ENCODE measurements around the gene SLBP. TPM values are rescaled to one million over a fixed set of nuclear protein-coding genes. Genes with fewer than 3 reads are reported as not detected.
A peak's percentile ranks its signal among the peaks of the same experiment; 100 is the strongest.

SLBP gene
- total and polyA plus RNA-seq, 12 donors: 10.9 to 17.7 (median 12.8) TPM

- Histone ChIP-seq H3K9me3 (no peaks in the 10 kb centered on the region), H3K36me3 (no peaks in the 10 kb centered on the region), H3K4me3 (no peak overlapping the region), H3K27me3 (no peaks in the 10 kb centered on the region), H3K4me1 (no peaks in the 10 kb centered on the region), H3K27ac (no peak overlapping the region)
- TF ChIP-seq, protein P1, sequence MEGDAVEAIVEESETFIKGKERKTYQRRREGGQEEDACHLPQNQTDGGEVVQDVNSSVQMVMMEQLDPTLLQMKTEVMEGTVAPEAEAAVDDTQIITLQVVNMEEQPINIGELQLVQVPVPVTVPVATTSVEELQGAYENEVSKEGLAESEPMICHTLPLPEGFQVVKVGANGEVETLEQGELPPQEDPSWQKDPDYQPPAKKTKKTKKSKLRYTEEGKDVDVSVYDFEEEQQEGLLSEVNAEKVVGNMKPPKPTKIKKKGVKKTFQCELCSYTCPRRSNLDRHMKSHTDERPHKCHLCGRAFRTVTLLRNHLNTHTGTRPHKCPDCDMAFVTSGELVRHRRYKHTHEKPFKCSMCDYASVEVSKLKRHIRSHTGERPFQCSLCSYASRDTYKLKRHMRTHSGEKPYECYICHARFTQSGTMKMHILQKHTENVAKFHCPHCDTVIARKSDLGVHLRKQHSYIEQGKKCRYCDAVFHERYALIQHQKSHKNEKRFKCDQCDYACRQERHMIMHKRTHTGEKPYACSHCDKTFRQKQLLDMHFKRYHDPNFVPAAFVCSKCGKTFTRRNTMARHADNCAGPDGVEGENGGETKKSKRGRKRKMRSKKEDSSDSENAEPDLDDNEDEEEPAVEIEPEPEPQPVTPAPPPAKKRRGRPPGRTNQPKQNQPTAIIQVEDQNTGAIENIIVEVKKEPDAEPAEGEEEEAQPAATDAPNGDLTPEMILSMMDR (IDR thresholded peaks at IDR 0.05): no peak
- intact Hi-C loops (cut with DNase I): no loop called here
- whole genome bisulfite sequencing, 2 donors: 89 to 90% methylated on average over 12 of the region's 12 CpGs
- no peak for ATAC-seq
- no peak for DNase-seq
These were observed 53.5 kb downstream of the SLBP start for GRCh38 chr4:1658581-1658980.

DNA sequence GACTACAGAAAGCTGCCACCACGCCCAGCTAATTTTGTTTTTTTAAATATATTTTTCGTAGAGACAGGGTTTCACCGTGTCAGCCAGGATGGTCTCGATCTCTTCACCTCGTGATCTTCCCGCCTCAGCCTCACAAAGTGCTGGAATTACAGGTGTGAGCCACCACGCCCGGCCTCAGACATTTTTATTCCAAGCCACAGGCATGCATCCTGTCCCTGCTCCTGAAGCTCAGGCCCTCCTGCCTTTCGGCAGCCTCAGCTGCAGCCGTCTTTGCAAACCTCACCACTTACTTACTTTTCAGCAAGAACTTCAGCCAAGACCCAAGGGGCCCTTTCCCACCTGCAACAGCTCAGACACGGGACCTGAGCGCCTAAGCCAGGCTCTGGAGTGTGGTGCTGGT, 54.0 kb downstream of the SLBP start:
- TF ChIP-seq, protein P1 (IDR thresholded peaks at IDR 0.05): no peak
- Histone ChIP-seq H3K36me3 (no peaks in the 10 kb centered on the region), H3K4me1 (no peaks in the 10 kb centered on the region), H3K9me3 (no peaks in the 10 kb centered on the region), H3K27me3 (no peaks in the 10 kb centered on the region), H3K4me3 (no peak overlapping the region), H3K27ac (no peak overlapping the region)
- ATAC-seq (no peak), DNase-seq (no peak)
- intact Hi-C loops (cut with DNase I): no loop called here
- WGBS, 2 donors: 87 to 89% methylated on average over 12 of the region's 12 CpGs

GRCh38 chr4:1656986-1657385, 55.1 kb downstream of the SLBP start:
- DNase-seq (no peak), ATAC-seq (peak in 1 of 8 donors; percentile 8)
- 95 to 97% methylated on average over 19 of the region's 19 CpGs for WGBS, 2 donors
- Histone ChIP-seq H3K4me3 (no peak overlapping the region), H3K4me1 (no peaks in the 10 kb centered on the region), H3K9me3 (no peaks in the 10 kb centered on the region), H3K36me3 (no peaks in the 10 kb centered on the region), H3K27ac (no peak overlapping the region), H3K27me3 (no peaks in the 10 kb centered on the region)
- TF ChIP-seq, protein P1 (IDR thresholded peaks at IDR 0.05): no peak
- intact Hi-C loops (cut with DNase I): no loop called here

DNA sequence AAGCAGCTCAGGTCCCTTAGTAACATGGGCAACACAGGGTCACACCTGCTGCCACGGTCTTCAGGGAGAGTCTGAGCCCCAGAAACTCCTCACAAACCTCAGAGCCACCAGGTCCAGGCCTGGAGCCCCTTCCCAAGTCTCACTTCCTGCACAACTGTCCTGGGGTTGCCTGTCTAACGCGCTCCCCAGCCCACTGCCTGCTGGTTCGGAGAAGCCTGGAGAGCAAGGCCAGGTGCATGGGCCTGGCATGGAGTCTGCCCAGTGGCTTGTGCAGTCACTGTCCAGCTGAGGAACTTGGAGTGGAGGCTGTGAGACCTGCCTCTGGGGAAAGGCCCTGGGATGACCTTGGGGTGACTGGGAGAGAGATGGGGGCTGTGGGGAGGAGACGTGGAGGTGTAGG, 56.0 kb downstream of the SLBP start:
- Histone ChIP-seq H3K27ac (no peak overlapping the region), H3K27me3 (no peaks in the 10 kb centered on the region), H3K4me1 (no peaks in the 10 kb centered on the region), H3K36me3 (no peaks in the 10 kb centered on the region), H3K4me3 (no peak overlapping the region), H3K9me3 (no peaks in the 10 kb centered on the region)
- intact Hi-C loops (cut with DNase I): no loop called here
- ATAC-seq: no peak
- no peak for DNase-seq
- TF ChIP-seq, protein P1 (IDR thresholded peaks at IDR 0.05): no peak
- 90% methylated on average over 5 of the region's 5 CpGs for WGBS, 2 donors

- no peak for DNase-seq
- H3K4me3 ChIP-seq: no peak overlapping the region
- H3K36me3 ChIP-seq: no peaks in the 10 kb centered on the region
- H3K27me3 ChIP-seq: no peaks in the 10 kb centered on the region
- intact Hi-C loops (cut with DNase I): no loop called here
- no peaks in the 10 kb centered on the region for H3K4me1 ChIP-seq
- 90 to 91% methylated on average over 18 of the region's 18 CpGs for WGBS, 2 donors
- H3K9me3 ChIP-seq: no peaks in the 10 kb centered on the region
- TF ChIP-seq, protein P1 (IDR thresholded peaks at IDR 0.05): no peak
- no peak overlapping the region for H3K27ac ChIP-seq
- no peak for ATAC-seq
These were observed 56.4 kb downstream of the SLBP start for GRCh38 chr4:1655676-1656075.

All from heart right ventricle (tissue), 16 donors.